CD8-positive, alpha-beta memory T cell (primary cell): Measurements from ENCODE around the gene PRKAR1B. TPM values are rescaled to one million over a fixed set of nuclear protein-coding genes. Genes with fewer than 3 reads are reported as not detected.

ENCODE experiments used
- CTCF ChIA-PET: fragments of 350-600 bp; sonication (Branson Sonifier 250); formaldehyde crosslinking; loops from one replicate; lab custom pipeline; 2021; ENCODE audit warnings: antibody characterized with exemption; lab: Charles Lee
- POLR2A ChIA-PET: fragments of 350-600 bp; sonication (Branson Sonifier 250); formaldehyde crosslinking; loops from one replicate; lab custom pipeline; 2021; ENCODE audit warnings: antibody characterized with exemption; lab: Charles Lee
- DNase-seq, 5 donors: peaks; one replicate each; pipeline versions ENCODE4 v3.0.0 to v3.0.0-alpha.2; 2020 to 2022; ENCODE audit warnings: mixed read lengths in 1 of 5
- H3K27ac ChIP-seq: one replicate; pipeline ENCODE4 v1.7.0; 2013; ENCODE audit warnings: low read depth, mild to moderate bottlenecking, low read length, moderate library complexity
- H3K27me3 ChIP-seq: 2 replicates; pipeline ENCODE4 v1.7.0; 2013; ENCODE audit warnings: low read length, mild to moderate bottlenecking; ENCODE audit not compliant: insufficient read depth, poor library complexity, severe bottlenecking
- H3K36me3 ChIP-seq: 2 replicates; pipeline ENCODE4 v1.7.0; 2013; ENCODE audit warnings: mild to moderate bottlenecking, low read length, moderate library complexity; ENCODE audit not compliant: insufficient read depth
- H3K4me1 ChIP-seq: 2 replicates; pipeline ENCODE4 v1.7.0; 2013; ENCODE audit warnings: mild to moderate bottlenecking, low read length, moderate library complexity; ENCODE audit not compliant: insufficient read depth
- H3K4me3 ChIP-seq: 2 replicates; pipeline ENCODE4 v1.7.0; 2013; ENCODE audit warnings: mild to moderate bottlenecking, low read length
- H3K9me3 ChIP-seq: 2 replicates; pipeline ENCODE4 v1.7.0; 2013; ENCODE audit warnings: mild to moderate bottlenecking, low read length
- H3K27ac Mint-ChIP-seq, 8 donors: one replicate each; pipeline ENCODE4 v1.8.0; 2020 to 2021; ENCODE audit warnings: mixed read lengths in 8 of 8, mild to moderate bottlenecking in 6 of 8, inconsistent platforms in 3 of 8, moderate library complexity in 3 of 8
- H3K27me3 Mint-ChIP-seq, 2 donors: one replicate each; pipeline ENCODE4 v1.8.0; 2020 to 2021; ENCODE audit warnings: mixed read lengths in 2 of 2, mild to moderate bottlenecking in 1 of 2, moderate library complexity in 1 of 2
- H3K36me3 Mint-ChIP-seq, 3 donors: one replicate each; pipeline ENCODE4 v1.8.0; 2020 to 2021; ENCODE audit warnings: mixed read lengths in 3 of 3, inconsistent platforms in 1 of 3, mild to moderate bottlenecking in 1 of 3
- H3K4me1 Mint-ChIP-seq, 3 donors: one replicate each; pipeline ENCODE4 v1.8.0; 2020 to 2021; ENCODE audit warnings: mixed read lengths in 3 of 3, inconsistent platforms in 1 of 3, mild to moderate bottlenecking in 1 of 3
- H3K4me3 Mint-ChIP-seq, 7 donors: one replicate each; pipeline ENCODE4 v1.8.0; 2020 to 2021; ENCODE audit warnings: mixed read lengths in 7 of 7, mild to moderate bottlenecking in 6 of 7, moderate library complexity in 4 of 7, inconsistent platforms in 2 of 7
- H3K9me3 Mint-ChIP-seq, 5 donors: one replicate each; pipeline ENCODE4 v1.8.0; 2020 to 2022; ENCODE audit warnings: mixed read lengths in 5 of 5, mild to moderate bottlenecking in 3 of 5, moderate library complexity in 2 of 5, inconsistent platforms in 1 of 5
- polyA plus RNA-seq: library from polyadenylated mRNA; unstranded; fragments of 300-500 nt; fragmentation: Illumina TruSeq; gene quantifications from one replicate; pipeline ENCODE4 v1.2.3, GENCODE V29; 2021
- total RNA-seq, 2 experiments: library from RNA; stranded (reverse); gene quantifications; one replicate each; pipeline ENCODE4 v1.2.3, GENCODE V29; 2021

The PRKAR1B gene
- total and polyA plus RNA-seq, 3 experiments from 2014 or later: 8.1 to 32.4 (median 28.3) TPM

- peaks cover 3 to 47% (median 4%) of the 10 kb centered on the region in 3 donors for H3K36me3 Mint-ChIP-seq
- no peaks in the 10 kb centered on the region for H3K27me3 ChIP-seq
- ChIA-PET POLR2A (no interaction called here), CTCF (interaction anchor here (1.2 to 3.0 kb wide), 3 partner anchors 439 to 452 kb away, joined by 3 to 13 read pairs (median 3); no protein-coding TSS in a partner anchor)
- no peaks in the 10 kb centered on the region for H3K27me3 Mint-ChIP-seq
- peak overlapping the region in 1 of 8 donors; percentile 29 for H3K27ac Mint-ChIP-seq
- no peak overlapping the region for H3K4me3 Mint-ChIP-seq
- no peak for DNase-seq
- no peaks in the 10 kb centered on the region for H3K36me3 ChIP-seq
- peaks cover 0 to 4% (median 1%) of the 10 kb centered on the region in 3 donors for H3K4me1 Mint-ChIP-seq
- no peak overlapping the region for H3K27ac ChIP-seq
- H3K9me3 ChIP-seq: no peaks in the 10 kb centered on the region
- H3K4me1 ChIP-seq: no peaks in the 10 kb centered on the region
- no peak overlapping the region for H3K4me3 ChIP-seq
- peaks cover 0 to 1% (median 0%) of the 10 kb centered on the region in 5 donors for H3K9me3 Mint-ChIP-seq
Measured at GRCh38 chr7:771234-772004, 44.3 kb upstream of the PRKAR1B start.

- Mint-ChIP-seq H3K9me3 (peaks cover 0 to 1% (median 0%) of the 10 kb centered on the region in 5 donors), H3K27ac (peak overlapping the region in 2 of 8 donors; percentile 29 to 41), H3K4me3 (no peak overlapping the region), H3K36me3 (peaks cover 3 to 47% (median 6%) of the 10 kb centered on the region in 3 donors), H3K4me1 (peaks cover 0 to 4% (median 1%) of the 10 kb centered on the region in 3 donors), H3K27me3 (no peaks in the 10 kb centered on the region)
- DNase-seq: no peak
- H3K9me3 ChIP-seq: no peaks in the 10 kb centered on the region
- no peak overlapping the region for H3K27ac ChIP-seq
- no peaks in the 10 kb centered on the region for H3K27me3 ChIP-seq
- POLR2A ChIA-PET: no interaction called here
- H3K4me1 ChIP-seq: no peaks in the 10 kb centered on the region
- no peaks in the 10 kb centered on the region for H3K36me3 ChIP-seq
- CTCF ChIA-PET: interaction anchor here (1.2 kb wide), 2 partner anchors 438 to 452 kb away, joined by 3 read pairs; no protein-coding TSS in a partner anchor
- no peak overlapping the region for H3K4me3 ChIP-seq
Measured at GRCh38 chr7:770741-771166, 43.7 kb upstream of the PRKAR1B start.

GRCh38 chr7:770336-770735, 43.3 kb upstream of the PRKAR1B start:
- Mint-ChIP-seq H3K4me3 (no peak overlapping the region), H3K27ac (no peak overlapping the region), H3K36me3 (peaks cover 3 to 47% (median 6%) of the 10 kb centered on the region in 3 donors), H3K4me1 (peaks cover 0 to 4% (median 1%) of the 10 kb centered on the region in 3 donors), H3K27me3 (no peaks in the 10 kb centered on the region), H3K9me3 (peaks cover 0 to 1% (median 0%) of the 10 kb centered on the region in 5 donors)
- no peaks in the 10 kb centered on the region for H3K4me1 ChIP-seq
- no peaks in the 10 kb centered on the region for H3K27me3 ChIP-seq
- CTCF ChIA-PET: interaction anchor here (1.2 kb wide), 2 partner anchors 438 to 451 kb away, joined by 3 read pairs; no protein-coding TSS in a partner anchor
- H3K27ac ChIP-seq: no peak overlapping the region
- POLR2A ChIA-PET: no interaction called here
- DNase-seq: no peak
- H3K36me3 ChIP-seq: no peaks in the 10 kb centered on the region
- no peak overlapping the region for H3K4me3 ChIP-seq
- no peaks in the 10 kb centered on the region for H3K9me3 ChIP-seq

- peaks cover 4% of the 10 kb centered on the region for H3K36me3 ChIP-seq
- H3K27me3 ChIP-seq: no peaks in the 10 kb centered on the region
- Mint-ChIP-seq H3K4me3 (no peak overlapping the region), H3K27me3 (no peaks in the 10 kb centered on the region), H3K27ac (no peak overlapping the region), H3K36me3 (peaks cover 3 to 55% (median 8%) of the 10 kb centered on the region in 3 donors), H3K4me1 (peaks cover 0 to 4% (median 1%) of the 10 kb centered on the region in 3 donors), H3K9me3 (peaks cover 0 to 1% (median 0%) of the 10 kb centered on the region in 5 donors)
- no peaks in the 10 kb centered on the region for H3K4me1 ChIP-seq
- DNase-seq: no peak
- no peak overlapping the region for H3K4me3 ChIP-seq
- no peak overlapping the region for H3K27ac ChIP-seq
- ChIA-PET POLR2A (no interaction called here), CTCF (no interaction called here)
- no peaks in the 10 kb centered on the region for H3K9me3 ChIP-seq
Measured at GRCh38 chr7:768881-769504, 41.9 kb upstream of the PRKAR1B start.

GRCh38 chr7:767941-768731, 41.1 kb upstream of the PRKAR1B start:
- ChIA-PET CTCF (no interaction called here), POLR2A (no interaction called here)
- no peaks in the 10 kb centered on the region for H3K9me3 ChIP-seq
- Mint-ChIP-seq H3K4me3 (peak overlapping the region in 1 of 7 donors; percentile 73), H3K27ac (no peak overlapping the region), H3K36me3 (peaks cover 3 to 60% (median 8%) of the 10 kb centered on the region in 3 donors), H3K9me3 (peaks cover 0 to 1% (median 0%) of the 10 kb centered on the region in 5 donors), H3K27me3 (no peaks in the 10 kb centered on the region), H3K4me1 (peaks cover 0 to 4% (median 1%) of the 10 kb centered on the region in 3 donors)
- no peak overlapping the region for H3K27ac ChIP-seq
- no peak overlapping the region for H3K4me3 ChIP-seq
- no peak for DNase-seq
- H3K4me1 ChIP-seq: no peaks in the 10 kb centered on the region
- no peaks in the 10 kb centered on the region for H3K27me3 ChIP-seq
- H3K36me3 ChIP-seq: peaks cover 7% of the 10 kb centered on the region

- Histone ChIP-seq H3K4me1 (no peaks in the 10 kb centered on the region), H3K27ac (no peak overlapping the region), H3K27me3 (no peaks in the 10 kb centered on the region), H3K4me3 (no peak overlapping the region), H3K36me3 (peaks cover 7% of the 10 kb centered on the region), H3K9me3 (no peaks in the 10 kb centered on the region)
- H3K4me3 Mint-ChIP-seq: peak overlapping the region in 1 of 7 donors; percentile 41
- peak in 1 of 5 donors; percentile 17 for DNase-seq
- peaks cover 3 to 63% (median 8%) of the 10 kb centered on the region in 3 donors for H3K36me3 Mint-ChIP-seq
- peaks cover 0 to 1% (median 0%) of the 10 kb centered on the region in 5 donors for H3K9me3 Mint-ChIP-seq
- H3K4me1 Mint-ChIP-seq: peaks cover 0 to 4% (median 1%) of the 10 kb centered on the region in 3 donors
- ChIA-PET CTCF (no interaction called here), POLR2A (no interaction called here)
- peak overlapping the region in 2 of 8 donors; percentile 66 to 69 for H3K27ac Mint-ChIP-seq
- no peaks in the 10 kb centered on the region for H3K27me3 Mint-ChIP-seq
Measured at GRCh38 chr7:767580-767940, 40.5 kb upstream of the PRKAR1B start.

GRCh38 chr7:765383-765782, 38.3 kb upstream of the PRKAR1B start:
- Histone ChIP-seq H3K9me3 (no peaks in the 10 kb centered on the region), H3K4me1 (no peaks in the 10 kb centered on the region), H3K27ac (no peak overlapping the region), H3K27me3 (no peaks in the 10 kb centered on the region), H3K36me3 (peaks cover 10% of the 10 kb centered on the region), H3K4me3 (no peak overlapping the region)
- CTCF ChIA-PET: no interaction called here
- Mint-ChIP-seq H3K27me3 (no peaks in the 10 kb centered on the region), H3K4me3 (no peak overlapping the region), H3K4me1 (peaks cover 0 to 4% (median 1%) of the 10 kb centered on the region in 3 donors), H3K27ac (no peak overlapping the region), H3K9me3 (peaks cover 0 to 1% (median 0%) of the 10 kb centered on the region in 5 donors), H3K36me3 (peaks cover 3 to 62% (median 8%) of the 10 kb centered on the region in 3 donors)
- peak in 1 of 5 donors; percentile 21 for DNase-seq
- POLR2A ChIA-PET: no interaction called here
